Right cardiac atrium (tissue), 5 donors: ENCODE results near the gene ITPR1. TPM values are rescaled to one million over a fixed set of nuclear protein-coding genes. Genes with fewer than 3 reads are reported as not detected.

ENCODE experiments used
- ATAC-seq, 2 donors: fragments of 200-7000 bp; cut with Tn5 transposase; one replicate each; pipeline versions ENCODE4 v1.8.0 to v1.9.1; 2020; ENCODE audit warnings: moderate library complexity in 2 of 2, mild to moderate bottlenecking in 1 of 2
- DNase-seq, 3 donors: peaks; one replicate each; pipeline ENCODE4 v3.0.0-alpha.2; 2020
- H3K27ac ChIP-seq: one replicate; pipeline ENCODE4 v1.5.1; 2013; ENCODE audit warnings: mild to moderate bottlenecking, low read length, control low read depth, moderate library complexity
- H3K27me3 ChIP-seq: one replicate; pipeline ENCODE4 v1.6.1; 2013; ENCODE audit not compliant: control insufficient read depth, insufficient read depth
- H3K4me1 ChIP-seq: one replicate; pipeline ENCODE4 v1.6.1; 2013; ENCODE audit warnings: low read length; ENCODE audit not compliant: control insufficient read depth, insufficient read depth
- H3K4me3 ChIP-seq: one replicate; pipeline ENCODE4 v1.5.1; 2013; ENCODE audit warnings: low read length, control low read depth
- H3K9me3 ChIP-seq: one replicate; pipeline ENCODE4 v1.6.1; 2013; ENCODE audit warnings: low read length; ENCODE audit not compliant: control insufficient read depth
- WGBS: extraction: QIAGEN DNeasy Blood & Tissue Kit; methylation state at CpG from one replicate; pipeline ENCODE4 v1.1.7; 2013; 5-methylcytosine and 5-hydroxymethylcytosine counted together
- intact Hi-C, 4 donors: fragments of 100-400 bp; cut with DNase I; formaldehyde crosslinking; loops; one replicate each; pipeline versions ENCODE4 v1.11.0 to v1.14.0; 2022 to 2023
- polyA plus RNA-seq: library from polyadenylated mRNA; stranded (reverse); fragments of 200-250 nt; gene quantifications from one replicate; pipeline ENCODE4 v1.2.3, GENCODE V29; 2013
- total RNA-seq, 4 donors: library from RNA; stranded (reverse); fragmentation: NEBNext Ultra II Directional; extraction: Animal tissue kit (Norgen Biotek cat#: 25700); gene quantifications; one replicate each; pipeline ENCODE4 v1.2.1, GENCODE V29; 2021
- donor health status: healthy with polysubstance abuse.
- donor health status: DM: no; HTN: yes; CAD: no.
- donor health status: DM: no; HTN: no; CAD: no.
- donor health status: DM: no; HTN: yes; CAD: no; lungs with severe emphysema.
- donor health status: DM: yes; HTN: yes; CAD: no.

The ITPR1 gene
- total and polyA plus RNA-seq, 5 donors = 13.9 to 59.0 (median 39.5) TPM

- Histone ChIP-seq H3K27me3 (no peaks in the 10 kb centered on the region), H3K9me3 (no peaks in the 10 kb centered on the region), H3K4me3 (no peak overlapping the region), H3K4me1 (no peaks in the 10 kb centered on the region), H3K27ac (no peak overlapping the region)
- no peak for DNase-seq
- 74% methylated on average over 7 of the region's 7 CpGs for WGBS
- intact Hi-C loops = loop anchor here (2.0 to 10.0 kb wide), 3 partner anchors 313 to 345 kb away; no protein-coding TSS in a partner anchor
- ATAC-seq = peak in 1 of 2 donors; percentile 13
Observed at GRCh38 chr3:4712109-4712508, 219.0 kb downstream of the ITPR1 start.

- ATAC-seq (no peak), DNase-seq (no peak)
- no peaks in the 10 kb centered on the region for H3K4me1 ChIP-seq
- 89% methylated on average over 7 of the region's 7 CpGs for WGBS
- intact Hi-C loops = loop anchor here in 3 of 4 donors (5.0 to 10.0 kb wide), 2 partner anchors 311 to 343 kb away; no protein-coding TSS in a partner anchor
- no peak overlapping the region for H3K27ac ChIP-seq
- no peaks in the 10 kb centered on the region for H3K27me3 ChIP-seq
- no peaks in the 10 kb centered on the region for H3K9me3 ChIP-seq
- no peak overlapping the region for H3K4me3 ChIP-seq
Observed at GRCh38 chr3:4714045-4714444, 220.9 kb downstream of the ITPR1 start.

GRCh38 chr3:4716266-4716665 lies 223.1 kb downstream of the ITPR1 start:
- intact Hi-C loops = loop anchor here in 2 of 4 donors (5.0 to 10.0 kb wide), 2 partner anchors 309 to 311 kb away; no protein-coding TSS in a partner anchor
- Histone ChIP-seq H3K4me1 (no peaks in the 10 kb centered on the region), H3K4me3 (no peak overlapping the region), H3K27me3 (no peaks in the 10 kb centered on the region), H3K27ac (no peak overlapping the region), H3K9me3 (no peaks in the 10 kb centered on the region)
- DNase-seq (no peak), ATAC-seq (no peak)
- WGBS = 75% methylated on average over 1 of the region's 1 CpG

GRCh38 chr3:4716706-4717362 lies 223.7 kb downstream of the ITPR1 start:
- WGBS = 64% methylated on average over 14 of the region's 14 CpGs
- H3K4me3 ChIP-seq = no peak overlapping the region
- DNase-seq (no peak), ATAC-seq (no peak)
- H3K27ac ChIP-seq = peak overlapping the region; percentile 56
- H3K27me3 ChIP-seq = no peaks in the 10 kb centered on the region
- intact Hi-C loops = loop anchor here in 2 of 4 donors (5.0 to 10.0 kb wide), 2 partner anchors 308 to 310 kb away; no protein-coding TSS in a partner anchor
- H3K4me1 ChIP-seq = no peaks in the 10 kb centered on the region
- H3K9me3 ChIP-seq = no peaks in the 10 kb centered on the region

- Histone ChIP-seq H3K4me3 (no peak overlapping the region), H3K27ac (no peak overlapping the region), H3K9me3 (no peaks in the 10 kb centered on the region), H3K27me3 (no peaks in the 10 kb centered on the region), H3K4me1 (no peaks in the 10 kb centered on the region)
- DNase-seq (no peak), ATAC-seq (no peak)
- intact Hi-C loops = loop anchor here in 2 of 4 donors (5.0 to 10.0 kb wide), 2 partner anchors 307 to 310 kb away; no protein-coding TSS in a partner anchor
- 66% methylated on average over 5 of the region's 5 CpGs for WGBS
Observed at GRCh38 chr3:4717363-4717740, 224.2 kb downstream of the ITPR1 start.

GRCh38 chr3:4718179-4718736 lies 225.1 kb downstream of the ITPR1 start:
- no peak overlapping the region for H3K4me3 ChIP-seq
- WGBS = 76% methylated on average over 4 of the region's 4 CpGs
- H3K9me3 ChIP-seq = no peaks in the 10 kb centered on the region
- DNase-seq (no peak), ATAC-seq (no peak)
- peak overlapping the region; percentile 26 for H3K27ac ChIP-seq
- no peaks in the 10 kb centered on the region for H3K27me3 ChIP-seq
- H3K4me1 ChIP-seq = no peaks in the 10 kb centered on the region
- intact Hi-C loops = loop anchor here in 2 of 4 donors (5.0 to 10.0 kb wide), 2 partner anchors 307 to 309 kb away; no protein-coding TSS in a partner anchor

GRCh38 chr3:4719046-4719501 lies 225.9 kb downstream of the ITPR1 start:
- Histone ChIP-seq H3K4me3 (no peak overlapping the region), H3K27me3 (no peaks in the 10 kb centered on the region), H3K9me3 (no peaks in the 10 kb centered on the region), H3K27ac (peak overlapping the region; percentile 22), H3K4me1 (no peaks in the 10 kb centered on the region)
- WGBS = 68% methylated on average over 8 of the region's 8 CpGs
- ATAC-seq (no peak), DNase-seq (no peak)
- intact Hi-C loops = loop anchor here in 2 of 4 donors (5.0 to 10.0 kb wide), 2 partner anchors 306 to 308 kb away; no protein-coding TSS in a partner anchor

- Histone ChIP-seq H3K9me3 (no peaks in the 10 kb centered on the region), H3K4me1 (no peaks in the 10 kb centered on the region), H3K27ac (peak overlapping the region; percentile 70), H3K4me3 (no peak overlapping the region), H3K27me3 (no peaks in the 10 kb centered on the region)
- ATAC-seq (peak; percentile 82 to 86), DNase-seq (peak; percentile 76 to 88 (median 77))
- 38% methylated on average over 12 of the region's 12 CpGs for WGBS
- intact Hi-C loops = loop anchor here in 3 of 4 donors (5.0 to 10.0 kb wide), 5 partner anchors 94 to 464 kb away; partner anchors contain the start of genes BHLHE40 (in 2 of the 3) and EDEM1 (in 1 of the 3)
Observed at GRCh38 chr3:4720316-4721075, 227.3 kb downstream of the ITPR1 start.

- no peak for ATAC-seq
- WGBS = 69% methylated on average over 9 of the region's 9 CpGs
- H3K4me1 ChIP-seq = no peaks in the 10 kb centered on the region
Observed at GRCh38 chr3:4721511-4721911, 228.4 kb downstream of the ITPR1 start.

GRCh38 chr3:4722103-4722502 lies 229.0 kb downstream of the ITPR1 start:
- Histone ChIP-seq H3K27me3 (no peaks in the 10 kb centered on the region), H3K4me3 (no peak overlapping the region), H3K4me1 (no peaks in the 10 kb centered on the region), H3K27ac (peak overlapping the region; percentile 39), H3K9me3 (no peaks in the 10 kb centered on the region)
- intact Hi-C loops = loop anchor here in 3 of 4 donors (5.0 to 10.0 kb wide), 5 partner anchors 93 to 463 kb away; partner anchors contain the start of genes BHLHE40 (in 2 of the 3) and EDEM1 (in 1 of the 3)
- ATAC-seq (peak; percentile 76 to 78), DNase-seq (peak; percentile 57 to 80 (median 69))
- WGBS = 45% methylated on average over 6 of the region's 6 CpGs

More at GRCh38 chr3:4721511-4721911, 228.4 kb downstream of the ITPR1 start:
- Histone ChIP-seq H3K4me3 (no peak overlapping the region), H3K9me3 (no peaks in the 10 kb centered on the region), H3K27ac (peak overlapping the region; percentile 36), H3K27me3 (no peaks in the 10 kb centered on the region)
- DNase-seq = no peak
- intact Hi-C loops = loop anchor here in 3 of 4 donors (5.0 to 10.0 kb wide), 5 partner anchors 93 to 463 kb away; partner anchors contain the start of genes BHLHE40 (in 2 of the 3) and EDEM1 (in 1 of the 3)
